Amygdala (tissue), 56 donors: Measurements from ENCODE around the gene NPBWR2.
A peak's percentile ranks its signal among the peaks of the same experiment; 100 is the strongest.
"Not testable (repeated sequence)": the region's sequence is repeated elsewhere in the genome, so short reads cannot be mapped to it uniquely, and the experiment has no call there.

ENCODE experiments used
- DNase-seq, 56 donors: peaks; one replicate each; lab custom pipeline; 2025; lab: John Stamatoyannopoulos, UW

The NPBWR2 gene

GRCh38 chr20:64145458-64146300 lies 38.3 kb upstream of the NPBWR2 start:
- no peak for DNase-seq

GRCh38 chr20:64144144-64144912 lies 37.0 kb upstream of the NPBWR2 start:
- DNase-seq, result no peak

GRCh38 chr20:64143018-64143801 lies 35.8 kb upstream of the NPBWR2 start:
- no peak for DNase-seq

GRCh38 chr20:64142590-64142989 lies 35.2 kb upstream of the NPBWR2 start:
- DNase-seq, result peak in 1 of 56 donors; percentile 16

GRCh38 chr20:64140956-64141355 lies 33.6 kb upstream of the NPBWR2 start:
- no peak for DNase-seq

- DNase-seq, result no peak
These were observed 32.9 kb upstream of the NPBWR2 start for GRCh38 chr20:64140061-64140931.

- no peak for DNase-seq
These were observed 32.1 kb upstream of the NPBWR2 start for GRCh38 chr20:64139199-64140060.

- DNase-seq, result no peak
These were observed 31.0 kb upstream of the NPBWR2 start for GRCh38 chr20:64138276-64138815.

- no peak for DNase-seq
These were observed 30.2 kb upstream of the NPBWR2 start for GRCh38 chr20:64137598-64138031.

- DNase-seq, result no peak
These were observed 28.8 kb upstream of the NPBWR2 start for GRCh38 chr20:64136004-64136710.

- DNase-seq, result not testable (repeated sequence)
These were observed 27.4 kb upstream of the NPBWR2 start for GRCh38 chr20:64134744-64135143.

- DNase-seq, result no peak
These were observed 26.6 kb upstream of the NPBWR2 start for GRCh38 chr20:64133951-64134407.

GRCh38 chr20:64131406-64131805 lies 24.0 kb upstream of the NPBWR2 start:
- DNase-seq, result no peak

GRCh38 chr20:64130876-64131275 lies 23.5 kb upstream of the NPBWR2 start:
- DNase-seq, result no peak

GRCh38 chr20:64130271-64130670 lies 22.9 kb upstream of the NPBWR2 start:
- no peak for DNase-seq

- DNase-seq, result no peak
These were observed 21.9 kb upstream of the NPBWR2 start for GRCh38 chr20:64129146-64129782.

GRCh38 chr20:64123517-64123916 lies 16.2 kb upstream of the NPBWR2 start:
- DNase-seq, result not testable (repeated sequence)
